Epidermal melanocyte (primary cell): ENCODE data around the gene ZNF165.
"Not testable (repeated sequence)": the region's sequence is repeated elsewhere in the genome, so short reads cannot be mapped to it uniquely, and the experiment has no call there.

Experiments
- DNase-seq: peaks from one replicate; pipeline ENCODE4 v3.0.0; 2011; ENCODE audit warnings: low spot score; ENCODE audit not compliant: insufficient read length

ZNF165 gene

DNA sequence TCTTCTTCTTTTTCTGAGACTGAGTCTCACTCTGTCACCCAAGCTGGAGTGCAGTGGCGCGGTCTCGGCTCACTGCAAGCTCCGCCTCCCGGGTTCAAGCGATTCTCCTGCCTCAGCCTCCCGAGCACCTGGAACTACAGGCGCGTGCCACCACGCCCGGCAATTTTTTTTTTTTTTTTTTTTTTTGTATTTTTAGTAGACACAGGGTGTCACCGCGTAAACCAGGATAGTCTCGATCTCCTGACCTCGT, at the start of gene ZNF165:
Gene ZNF165 (plus strand): TSS at position 188 of the 250 bp plus-strand sequence. CDS start 4,913 bp downstream, outside the sequence.
- DNase-seq, result not testable (repeated sequence)

GRCh38 chr6:28053584-28053983, 26.8 kb upstream of the ZNF165 start:
- DNase-seq, result no peak

DNA sequence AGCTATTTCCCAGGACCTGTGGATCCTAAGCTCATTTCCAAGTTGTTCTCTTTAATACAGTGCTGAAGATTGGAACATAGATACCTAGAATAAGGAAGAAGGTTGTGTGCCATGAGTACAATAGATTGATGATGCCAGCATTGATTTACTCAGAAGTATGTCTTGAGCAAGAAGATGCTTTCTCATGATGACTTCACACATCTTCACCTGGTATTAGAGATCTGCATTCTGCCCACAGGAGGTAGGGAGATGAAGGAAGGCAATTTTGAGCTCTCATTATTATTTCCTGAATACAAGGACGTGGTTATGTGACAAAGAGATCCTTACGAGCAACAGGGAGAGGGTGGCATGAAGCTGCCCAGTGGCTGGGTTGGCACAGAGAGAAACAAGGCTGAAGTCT, 20.0 kb upstream of the ZNF165 start:
- no peak for DNase-seq

DNA sequence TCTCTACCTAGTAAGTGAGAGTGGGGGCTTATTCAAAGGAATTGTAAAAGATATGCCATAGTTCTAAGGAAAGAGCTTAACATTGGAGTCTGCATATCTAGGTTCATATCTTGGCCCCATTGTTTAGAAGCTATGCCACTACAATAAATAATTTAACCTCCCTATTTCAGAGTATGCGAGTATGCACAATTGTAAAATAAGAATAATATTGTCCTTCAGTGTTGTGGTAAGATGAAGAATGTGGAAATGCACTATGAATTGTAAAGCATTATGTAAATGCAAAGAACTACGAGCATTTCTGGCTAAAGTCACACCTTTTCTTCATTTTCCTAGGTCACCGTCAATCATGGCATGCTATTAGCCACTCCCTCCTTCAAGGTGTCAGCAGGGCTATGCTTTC, 16.1 kb upstream of the ZNF165 start:
- no peak for DNase-seq

DNA sequence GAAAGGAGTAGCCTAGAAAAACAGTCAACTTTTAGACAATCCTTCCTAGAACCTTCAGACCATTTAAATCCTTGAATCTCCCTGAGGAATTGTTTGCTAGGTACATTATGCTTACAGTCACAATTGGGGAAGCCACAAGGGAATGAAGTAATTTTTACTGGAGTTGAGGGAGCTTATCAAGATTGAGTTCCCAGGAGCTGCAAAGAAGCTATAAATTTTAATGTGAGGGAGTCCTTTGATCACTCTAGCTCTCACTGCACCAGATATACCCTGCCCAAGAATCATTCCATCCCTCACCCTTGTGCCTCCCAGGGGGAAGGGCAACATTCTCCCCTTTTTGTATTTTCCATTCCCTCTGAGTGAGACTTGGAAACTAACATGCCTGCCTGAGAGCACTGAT, 12.3 kb upstream of the ZNF165 start:
- DNase-seq, result no peak

DNA sequence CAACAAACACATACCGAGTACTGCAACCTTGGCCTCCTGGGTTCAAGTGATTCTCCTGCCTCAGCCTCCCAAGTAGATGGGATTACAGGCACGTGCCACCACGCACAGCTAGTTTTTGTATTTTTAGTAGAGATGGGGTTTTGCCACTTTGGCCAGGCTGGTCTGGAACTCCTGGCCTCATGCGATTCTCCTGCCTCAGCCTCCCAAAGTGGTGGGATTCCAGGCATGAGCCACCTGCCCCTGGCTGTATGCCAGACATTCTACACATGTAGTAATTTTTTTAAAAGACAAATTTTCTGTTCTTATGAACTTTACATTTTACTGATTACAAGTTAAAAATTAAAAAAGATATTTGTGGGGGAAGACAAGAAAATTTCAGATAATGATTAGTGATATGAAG, 9.4 kb upstream of the ZNF165 start:
- not testable (repeated sequence) for DNase-seq

DNA sequence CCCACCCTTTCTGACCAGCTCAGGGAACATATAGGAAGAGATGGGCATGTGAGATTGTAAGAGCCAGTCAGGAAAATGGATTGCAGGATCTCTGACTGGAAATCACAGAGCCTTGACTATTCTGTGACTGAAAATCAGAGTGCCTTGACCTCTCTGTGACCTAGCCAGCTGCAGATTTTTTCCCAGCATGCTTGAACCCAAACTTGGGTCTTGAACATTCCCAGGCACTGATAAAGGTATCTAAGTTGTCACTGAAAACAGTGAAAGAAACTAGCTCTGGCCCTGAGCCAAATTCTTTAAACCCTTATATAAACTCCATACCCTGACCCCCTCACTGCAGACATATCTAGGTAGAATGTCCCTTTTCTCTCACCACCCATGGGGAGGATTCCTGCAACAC, 2.3 kb upstream of the ZNF165 start:
- DNase-seq, result no peak

DNA sequence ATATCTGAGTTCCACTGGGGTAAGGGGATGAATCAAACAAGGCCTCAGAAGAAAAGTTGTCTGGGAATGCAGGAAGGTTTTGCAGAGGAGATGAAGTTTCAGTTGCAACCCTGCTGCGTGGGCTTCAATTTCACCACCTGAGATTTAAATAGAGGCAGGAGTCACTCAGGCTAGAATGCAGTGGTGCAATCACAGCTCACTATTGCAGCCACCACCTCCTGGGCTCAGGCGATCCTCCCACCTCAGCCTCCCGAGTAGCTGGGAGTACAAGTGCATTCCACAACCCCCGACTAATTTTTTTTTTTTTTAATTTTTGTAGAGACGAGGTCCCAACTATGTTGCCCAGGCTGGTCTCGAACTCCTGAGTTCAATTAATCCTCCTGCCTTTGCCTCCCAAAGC, 1.5 kb upstream of the ZNF165 start:
- no peak for DNase-seq

DNA sequence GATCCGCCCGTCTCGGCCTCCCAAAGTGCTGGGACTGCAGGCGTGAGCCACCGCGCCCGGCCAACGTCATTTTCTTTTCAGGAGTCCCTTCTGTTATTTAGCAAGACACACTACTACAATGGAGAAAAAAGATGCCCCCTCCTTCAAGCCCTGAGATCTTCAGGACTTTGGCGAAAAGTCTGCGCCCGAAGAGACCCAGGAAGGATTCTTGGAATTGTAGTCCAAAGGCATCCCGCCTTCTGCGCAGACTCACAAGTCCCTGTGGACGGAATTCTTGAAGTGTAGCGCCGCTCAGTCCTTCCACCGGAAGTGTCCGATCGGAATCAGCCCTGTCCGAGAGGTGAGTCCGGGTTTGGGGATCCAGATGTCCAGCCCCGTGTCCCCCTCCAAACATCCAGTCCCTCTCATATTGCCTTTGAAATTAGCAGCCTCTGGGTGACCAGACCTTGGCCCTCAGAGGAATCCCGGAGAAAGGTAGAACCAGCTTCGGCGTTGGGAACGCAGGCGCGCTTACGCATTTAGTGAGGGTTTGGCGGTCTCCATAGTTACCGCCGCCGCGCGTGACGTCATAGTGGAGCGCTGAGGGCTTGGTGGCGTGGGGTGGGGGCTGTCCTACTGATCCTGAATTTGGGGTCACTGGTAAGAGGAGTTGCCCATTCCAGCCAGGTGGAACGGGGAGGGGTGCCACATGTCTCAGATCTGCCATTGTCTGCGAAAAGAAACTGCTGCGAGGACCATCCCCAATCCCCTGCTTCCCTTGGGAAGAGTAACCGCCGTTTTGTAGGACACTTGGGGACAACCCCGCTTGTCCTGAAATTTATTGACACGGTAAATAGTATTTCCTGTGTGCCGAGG, 490 bp downstream of the ZNF165 start:
- DNase-seq, result peak; percentile 94

GRCh38 chr6:28081486-28081751, 1.1 kb downstream of the ZNF165 start:
- no peak for DNase-seq

- DNase-seq, result no peak
Observed at GRCh38 chr6:28082939-28083338, 2.6 kb downstream of the ZNF165 start.

GRCh38 chr6:28089054-28089453, 8.7 kb downstream of the ZNF165 start:
- no peak for DNase-seq

- no peak for DNase-seq
Observed at GRCh38 chr6:28090917-28091586, 10.7 kb downstream of the ZNF165 start.

DNA sequence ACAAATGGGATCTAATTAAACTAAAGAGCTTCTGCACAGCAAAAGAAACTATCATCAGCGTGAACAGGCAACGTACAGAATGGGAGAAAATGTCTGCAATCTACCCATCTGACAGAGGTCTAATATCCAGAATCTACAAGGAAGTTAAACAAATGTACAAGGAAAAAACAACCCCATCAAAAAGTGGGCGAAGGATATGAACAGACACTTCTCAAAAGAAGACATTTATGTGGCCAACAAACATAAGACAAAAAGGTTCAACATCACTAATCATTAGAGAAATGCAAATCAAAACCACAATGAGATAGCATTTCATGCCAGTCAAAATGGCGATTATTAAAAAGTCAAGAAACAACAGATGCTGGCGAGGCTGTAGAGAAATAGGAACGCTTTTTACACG, 21.9 kb downstream of the ZNF165 start:
- DNase-seq, result not testable (repeated sequence)

DNA sequence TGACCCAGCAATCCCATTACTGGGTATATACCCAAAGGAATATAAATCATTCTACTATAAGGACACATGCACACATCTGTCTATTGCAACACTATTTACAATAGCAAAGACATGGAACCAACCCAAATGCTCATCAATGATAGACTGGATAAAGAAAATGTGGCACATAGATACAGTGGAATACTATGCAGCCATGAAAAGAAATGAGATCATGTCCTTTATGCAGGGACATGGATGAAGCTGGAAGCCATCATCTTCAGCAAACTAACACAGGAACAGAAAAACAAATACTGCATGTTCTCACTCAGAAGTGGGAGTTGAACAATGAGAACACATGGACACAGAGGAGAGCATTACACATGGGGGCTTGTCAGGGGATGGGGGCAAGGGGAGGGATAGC, 22.3 kb downstream of the ZNF165 start:
- not testable (repeated sequence) for DNase-seq

- peak; percentile 75 for DNase-seq
Observed at GRCh38 chr6:28104392-28105244, 24.2 kb downstream of the ZNF165 start.

GRCh38 chr6:28105245-28105639, 24.9 kb downstream of the ZNF165 start:
- no peak for DNase-seq

DNA sequence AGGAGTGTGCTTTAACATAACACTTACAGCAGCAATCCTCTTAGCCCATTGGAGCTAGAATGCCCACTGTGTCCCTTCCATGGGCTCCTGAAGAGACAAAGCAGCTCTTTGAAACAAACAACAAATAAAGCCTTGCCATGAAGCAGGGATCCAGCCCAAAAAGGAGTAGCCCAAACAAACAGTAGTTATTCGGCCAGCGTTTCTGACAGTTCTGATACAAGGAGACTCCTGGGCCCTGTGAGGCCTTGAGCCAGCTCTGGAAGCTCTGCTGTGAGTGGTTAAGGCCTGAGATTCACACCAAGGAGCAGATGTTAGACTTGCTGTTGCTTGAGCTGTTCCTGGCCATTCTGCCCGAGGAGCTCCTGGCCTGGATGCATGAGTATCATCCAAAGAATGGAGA, 27.1 kb downstream of the ZNF165 start:
- DNase-seq, result no peak

DNA sequence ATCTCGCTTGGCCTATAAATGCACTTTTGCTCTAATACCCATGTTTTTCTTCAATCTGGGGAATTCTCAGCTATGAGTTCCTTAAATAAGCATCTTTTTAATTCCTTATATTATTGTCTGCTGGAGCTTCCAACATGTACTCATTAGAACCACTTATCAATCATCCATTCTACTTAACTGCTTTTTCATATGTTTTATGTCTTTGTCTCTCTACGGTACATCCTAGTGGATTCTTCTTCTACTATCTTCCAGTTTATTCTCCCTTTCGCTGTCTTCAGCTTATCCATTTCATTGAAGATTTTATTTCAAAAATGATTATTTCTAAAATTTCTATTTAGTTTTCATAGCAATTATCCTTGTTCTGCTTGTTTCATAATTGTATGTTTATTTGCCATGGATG, 31.6 kb downstream of the ZNF165 start:
- no peak for DNase-seq

GRCh38 chr6:28115799-28116198, 35.4 kb downstream of the ZNF165 start:
- no peak for DNase-seq

DNA sequence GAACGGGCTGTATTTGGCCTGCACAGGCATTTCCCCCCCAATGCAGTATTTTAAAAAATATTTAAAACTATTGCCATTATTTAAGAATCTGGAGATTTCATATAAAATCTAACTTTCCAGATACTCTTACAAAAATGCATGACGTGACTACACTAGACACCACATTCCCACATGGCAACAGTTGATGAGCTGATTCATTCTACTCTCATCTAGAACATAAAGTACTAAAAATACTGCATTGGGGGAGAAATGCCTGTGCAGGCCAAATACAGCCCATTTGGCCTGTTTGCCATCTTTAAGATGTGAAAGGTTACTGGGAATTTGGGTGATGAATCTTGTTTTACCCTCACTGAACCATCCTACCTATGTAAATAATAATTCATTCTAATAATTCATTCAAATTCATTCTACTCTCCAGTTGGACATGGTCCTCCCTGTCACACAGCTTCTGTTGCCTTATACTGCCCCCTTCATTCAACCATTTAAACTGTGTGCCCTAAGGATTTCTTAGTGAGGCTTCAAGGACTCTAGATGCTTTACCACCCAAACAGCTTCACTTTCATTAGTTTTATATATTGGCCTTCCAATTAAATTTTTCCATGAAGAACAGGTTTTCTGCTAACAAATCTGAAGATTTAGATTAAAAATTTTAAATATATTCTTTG, 37.1 kb downstream of the ZNF165 start:
- no peak for DNase-seq

DNA sequence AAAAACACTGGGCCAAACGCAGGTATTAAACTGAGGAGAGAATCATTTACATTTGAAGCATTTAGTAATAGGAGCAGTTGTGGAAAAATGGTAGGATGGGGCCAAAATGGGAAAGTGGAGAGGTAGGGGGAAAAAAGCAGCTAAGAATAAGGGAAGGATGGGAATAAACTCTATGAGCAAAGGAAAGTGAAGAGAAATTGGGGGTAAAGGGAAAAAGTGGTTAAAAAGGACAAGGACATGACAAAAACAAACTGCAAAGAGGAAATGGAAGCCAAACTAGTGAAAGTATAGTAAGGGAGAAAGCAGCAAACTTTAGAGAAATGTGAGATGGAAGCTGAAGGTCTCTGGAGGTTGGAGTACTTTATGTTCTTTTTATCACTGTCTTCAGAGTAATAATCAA, 37.8 kb downstream of the ZNF165 start:
- DNase-seq, result no peak
